HFF-Myc (cell line): ENCODE data around the gene ESR2.

Source experiments
- DNase-seq: peaks from one replicate; pipeline ENCODE4 v3.0.0-alpha.2; 2011; ENCODE audit warnings: low read depth; ENCODE audit errors: extremely low read depth
- H3K4me3 ChIP-seq: replicated peaks from 2 replicates; pipeline ENCODE4 v1.5.1; 2011; ENCODE audit warnings: low read depth, mild to moderate bottlenecking, control low read depth, low read length
- TF ChIP-seq, protein P1 (sequence below): IDR thresholded peaks from 2 replicates; pipeline ENCODE4 v1.5.1; 2012; ENCODE audit warnings: mild to moderate bottlenecking, low read depth, low read length, control low read depth; ENCODE audit errors: missing control alignments

ESR2 gene

DNA sequence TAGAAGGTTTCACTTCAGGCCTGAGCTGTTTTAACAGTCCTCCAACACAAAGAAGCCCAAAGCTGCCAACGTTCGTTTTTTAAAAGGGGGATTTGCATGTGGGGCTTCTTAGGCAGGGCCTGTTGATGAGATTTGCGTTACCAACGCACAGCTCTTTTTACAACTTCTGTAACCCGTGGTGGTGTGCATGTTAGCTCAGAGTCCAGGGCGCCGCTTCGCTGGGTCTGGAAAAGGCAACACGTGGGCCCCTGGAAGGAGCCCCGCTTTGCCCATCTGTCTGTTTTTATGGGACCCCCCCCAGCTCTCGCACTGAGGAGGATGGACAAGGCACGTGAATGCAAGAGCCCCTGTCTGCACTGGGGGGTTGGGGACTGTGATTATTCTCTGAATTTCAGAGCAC is 84.0 kb downstream of the ESR2 start:
- DNase-seq: no peak

DNA sequence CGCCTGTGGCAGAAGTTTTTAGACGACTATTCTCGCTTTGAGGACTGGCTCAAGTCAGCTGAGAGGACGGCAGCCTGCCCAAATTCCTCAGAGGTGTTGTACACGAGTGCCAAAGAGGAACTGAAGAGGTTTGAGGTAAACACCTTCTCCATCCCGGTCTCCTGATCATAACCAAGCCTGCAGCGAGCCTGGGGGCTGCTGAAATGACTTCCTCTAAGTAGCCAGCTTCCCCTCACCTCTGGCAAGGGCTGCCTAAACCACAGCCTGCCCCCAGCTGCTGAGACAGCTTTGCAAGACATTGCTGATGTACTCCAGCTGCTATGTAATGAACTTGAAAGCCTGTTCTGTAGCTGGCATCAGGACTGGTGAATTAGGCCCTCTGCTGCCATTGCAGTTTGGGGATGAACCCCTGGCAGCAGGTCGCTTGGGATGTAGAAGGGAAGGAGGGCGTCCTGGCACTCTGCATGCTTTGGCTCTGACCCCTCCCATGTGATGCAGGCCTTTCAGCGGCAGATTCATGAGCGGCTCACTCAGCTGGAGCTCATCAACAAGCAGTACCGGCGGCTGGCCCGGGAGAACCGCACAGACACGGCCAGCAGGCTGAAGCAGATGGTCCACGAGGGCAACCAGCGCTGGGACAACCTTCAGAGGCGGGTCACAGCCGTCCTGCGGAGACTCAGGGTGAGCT is 84.6 kb downstream of the ESR2 start:
- DNase-seq: no peak
- H3K4me3 ChIP-seq: no peak overlapping the region
- TF ChIP-seq, protein P1, sequence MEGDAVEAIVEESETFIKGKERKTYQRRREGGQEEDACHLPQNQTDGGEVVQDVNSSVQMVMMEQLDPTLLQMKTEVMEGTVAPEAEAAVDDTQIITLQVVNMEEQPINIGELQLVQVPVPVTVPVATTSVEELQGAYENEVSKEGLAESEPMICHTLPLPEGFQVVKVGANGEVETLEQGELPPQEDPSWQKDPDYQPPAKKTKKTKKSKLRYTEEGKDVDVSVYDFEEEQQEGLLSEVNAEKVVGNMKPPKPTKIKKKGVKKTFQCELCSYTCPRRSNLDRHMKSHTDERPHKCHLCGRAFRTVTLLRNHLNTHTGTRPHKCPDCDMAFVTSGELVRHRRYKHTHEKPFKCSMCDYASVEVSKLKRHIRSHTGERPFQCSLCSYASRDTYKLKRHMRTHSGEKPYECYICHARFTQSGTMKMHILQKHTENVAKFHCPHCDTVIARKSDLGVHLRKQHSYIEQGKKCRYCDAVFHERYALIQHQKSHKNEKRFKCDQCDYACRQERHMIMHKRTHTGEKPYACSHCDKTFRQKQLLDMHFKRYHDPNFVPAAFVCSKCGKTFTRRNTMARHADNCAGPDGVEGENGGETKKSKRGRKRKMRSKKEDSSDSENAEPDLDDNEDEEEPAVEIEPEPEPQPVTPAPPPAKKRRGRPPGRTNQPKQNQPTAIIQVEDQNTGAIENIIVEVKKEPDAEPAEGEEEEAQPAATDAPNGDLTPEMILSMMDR: no peak

More for the DNA sequence above, 84.0 kb downstream of the ESR2 start:
- no peak overlapping the region for H3K4me3 ChIP-seq
- TF ChIP-seq, protein P1: no peak

DNA sequence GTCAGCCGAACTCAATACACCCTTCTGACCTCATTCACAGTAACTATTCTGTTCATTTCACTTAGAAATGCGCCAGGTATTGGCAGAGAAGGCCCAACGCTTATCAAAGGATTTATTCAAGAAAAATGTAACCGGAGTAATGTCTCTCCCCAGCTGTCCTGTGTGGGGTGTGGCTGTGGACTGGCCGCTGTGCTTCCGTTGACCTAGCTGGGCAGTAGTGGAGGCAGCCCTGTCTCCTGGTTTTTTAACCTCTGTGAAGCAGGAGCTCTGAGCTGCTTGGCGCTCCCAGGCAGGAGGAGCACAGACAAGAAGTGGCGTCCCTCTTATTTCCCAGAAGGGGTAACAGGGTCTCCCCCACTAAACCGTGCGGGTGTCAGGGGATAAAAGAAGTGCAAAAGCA is 85.2 kb downstream of the ESR2 start:
- DNase-seq: no peak
- TF ChIP-seq, protein P1: no peak
- H3K4me3 ChIP-seq: no peak overlapping the region

DNA sequence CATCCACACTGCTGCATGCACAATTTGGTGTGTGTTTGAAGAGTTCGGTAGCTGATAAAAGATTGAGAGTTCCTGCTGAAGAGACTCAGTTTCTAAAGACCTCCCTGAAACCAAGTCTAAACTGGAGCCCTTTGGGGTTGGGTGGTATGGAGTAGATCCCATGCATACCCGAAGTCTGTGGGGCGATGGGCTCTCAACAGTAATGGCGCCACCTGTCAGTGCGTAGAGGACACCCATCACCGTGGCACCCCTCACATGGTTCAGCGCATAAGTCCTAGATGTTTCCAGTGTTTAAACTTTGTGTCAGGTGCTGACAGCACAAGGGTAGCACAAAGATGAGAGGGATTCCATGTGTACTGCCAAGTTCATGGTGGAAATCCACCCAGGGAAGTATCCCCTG is 85.9 kb downstream of the ESR2 start:
- no peak for DNase-seq
- no peak overlapping the region for H3K4me3 ChIP-seq
- TF ChIP-seq, protein P1: no peak

DNA sequence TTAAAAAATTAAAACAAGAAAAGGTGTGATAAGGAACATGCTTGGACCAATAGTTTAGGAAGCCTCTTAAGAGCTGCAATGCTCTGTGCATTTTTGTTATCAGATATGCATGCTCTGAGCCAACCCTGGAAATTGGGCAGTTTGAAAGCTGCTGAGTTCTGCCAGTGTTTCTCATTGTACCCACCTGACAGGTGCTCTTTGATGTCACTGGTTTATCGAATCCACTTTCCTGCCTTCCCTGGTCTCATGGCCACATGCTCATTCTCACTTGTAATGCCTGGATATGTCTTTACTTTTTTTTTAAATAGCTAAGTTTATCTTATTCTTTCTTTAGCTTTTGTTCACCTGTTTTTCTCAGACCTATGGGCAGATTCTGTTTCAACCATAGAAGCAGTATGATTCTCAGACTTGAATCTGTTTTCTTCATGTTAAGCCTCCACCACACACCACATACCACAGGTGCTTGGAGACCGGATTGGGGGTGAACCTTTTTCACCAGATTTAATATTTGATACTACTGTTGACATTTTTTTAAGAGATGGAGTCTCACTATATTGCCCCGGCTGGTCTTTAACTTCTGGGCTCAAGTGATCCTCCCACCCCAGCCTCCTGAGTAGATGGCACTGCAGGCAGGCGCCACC is 90.7 kb downstream of the ESR2 start:
- no peak for DNase-seq
- TF ChIP-seq, protein P1: no peak
- no peak overlapping the region for H3K4me3 ChIP-seq

DNA sequence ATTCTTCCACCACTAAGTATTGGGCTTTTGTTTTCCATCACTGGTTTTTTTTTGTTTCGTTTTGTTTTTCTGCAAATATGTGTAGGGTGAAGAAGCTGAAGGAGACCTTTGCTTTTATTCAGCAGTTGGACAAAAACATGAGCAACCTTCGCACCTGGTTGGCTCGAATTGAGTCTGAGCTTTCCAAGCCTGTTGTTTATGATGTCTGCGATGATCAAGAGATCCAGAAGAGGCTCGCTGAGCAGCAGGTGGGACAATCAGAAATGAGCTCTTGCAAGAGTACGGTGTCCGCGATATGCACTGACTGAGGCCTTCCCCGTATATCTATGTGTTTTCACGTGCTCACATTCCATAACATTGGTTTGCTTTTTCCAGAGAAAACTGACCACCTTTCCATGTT is 91.5 kb downstream of the ESR2 start:
- no peak for DNase-seq
- no peak overlapping the region for H3K4me3 ChIP-seq
- TF ChIP-seq, protein P1: no peak
